H1 (cell line): ENCODE measurements around the gene ADGRL3. TPM values are rescaled to one million over a fixed set of nuclear protein-coding genes. Genes with fewer than 3 reads are reported as not detected.

ENCODE experiments used
- CTCF ChIA-PET: fragments of 300-600 bp; sonication (Branson Sonifier 250); formaldehyde crosslinking; loops from one replicate; lab custom pipeline; 2021; ENCODE audit not compliant: partially characterized antibody; lab: Charles Lee
- POLR2A ChIA-PET: fragments of 300-600 bp; sonication (Branson Sonifier 250); formaldehyde crosslinking; loops from one replicate; lab custom pipeline; 2021; ENCODE audit warnings: inconsistent platforms; ENCODE audit not compliant: partially characterized antibody; lab: Charles Lee
- DNase-seq, 2 experiments: peaks; one replicate each; pipeline versions ENCODE4 v3.0.0 to v3.0.0-alpha.2; 2010 to 2022; ENCODE audit warnings: low spot score in 2 of 2, low read depth in 1 of 2, mixed read lengths in 1 of 2
- FAIRE-seq: peaks from 2 replicates; lab custom pipeline; 2011; peaks lifted over from hg19 to GRCh38; lab: Jason Lieb, UNC
- H2AFZ ChIP-seq: 2 replicates; pipeline ENCODE4 v1.8.1; 2012; ENCODE audit warnings: low read length, inconsistent platforms
- H2AK5ac ChIP-seq: 2 replicates; pipeline ENCODE4 v1.6.1; 2013; ENCODE audit warnings: low read depth, low read length
- H2BK120ac ChIP-seq: replicated peaks from 2 replicates; pipeline ENCODE3; 2013; ENCODE audit warnings: low read depth, low read length, inconsistent platforms
- H2BK12ac ChIP-seq: 2 replicates; pipeline ENCODE4 v1.6.1; 2013; ENCODE audit warnings: low read depth, low read length
- H2BK15ac ChIP-seq: 2 replicates; pipeline ENCODE4 v1.6.1; 2013; ENCODE audit warnings: low read length
- H2BK20ac ChIP-seq: 2 replicates; pipeline ENCODE4 v1.6.1; 2013; ENCODE audit warnings: low read length
- H2BK5ac ChIP-seq: 2 replicates; pipeline ENCODE4 v1.6.1; 2013; ENCODE audit warnings: low read depth, low read length
- H3K14ac ChIP-seq: 2 replicates; pipeline ENCODE4 v1.6.1; 2013; ENCODE audit warnings: inconsistent platforms; ENCODE audit not compliant: insufficient read length
- H3K18ac ChIP-seq: 2 replicates; pipeline ENCODE4 v1.6.1; 2013; ENCODE audit warnings: low read length; ENCODE audit errors: extremely low read depth
- H3K23ac ChIP-seq: 2 replicates; pipeline ENCODE4 v1.6.1; 2013; ENCODE audit warnings: inconsistent platforms; ENCODE audit not compliant: insufficient read length
- H3K23me2 ChIP-seq: 2 replicates; pipeline ENCODE4 v1.6.1; 2013; ENCODE audit warnings: low read depth, low read length
- H3K27ac ChIP-seq: 2 replicates; pipeline ENCODE4 v1.6.1; 2011; ENCODE audit warnings: low read depth, low read length, inconsistent platforms
- H3K27me3 ChIP-seq, 4 experiments: replicated peaks in 1 of 4; 1 replicate in 1 of 4; 2 replicates in 3 of 4; pipeline versions ENCODE4 v1.6.1 to v1.8.1; 2011 to 2013; ENCODE audit warnings: low read length in 3 of 4, mild to moderate bottlenecking in 3 of 4, inconsistent platforms in 2 of 4, mixed read lengths in 2 of 4, moderate library complexity in 1 of 4; ENCODE audit not compliant: control insufficient read depth in 3 of 4, insufficient read depth in 3 of 4; ENCODE audit errors: extremely low read depth in 1 of 4
- H3K36me3 ChIP-seq, 4 experiments: 2 replicates each; pipeline versions ENCODE4 v1.6.1 to v1.8.1; 2011 to 2013; ENCODE audit warnings: mild to moderate bottlenecking in 4 of 4, low read length in 3 of 4, moderate library complexity in 2 of 4, control low read depth in 1 of 4, inconsistent platforms in 1 of 4; ENCODE audit not compliant: insufficient read depth in 4 of 4, control insufficient read depth in 2 of 4
- H3K4ac ChIP-seq: replicated peaks from 2 replicates; pipeline ENCODE3; 2013; ENCODE audit warnings: low read length, low read depth, mixed read lengths, inconsistent platforms; ENCODE audit not compliant: insufficient read length
- H3K4me1 ChIP-seq, 4 experiments: replicated peaks in 1 of 4; 1 replicate in 1 of 4; 2 replicates in 3 of 4; pipeline versions ENCODE4 v1.6.1 to v1.8.1; 2011 to 2013; ENCODE audit warnings: low read length in 3 of 4, inconsistent platforms in 2 of 4, mixed read lengths in 1 of 4; ENCODE audit not compliant: insufficient read depth in 4 of 4, control insufficient read depth in 3 of 4
- H3K4me2 ChIP-seq, 2 experiments: 2 replicates each; pipeline versions ENCODE4 v1.6.1 to v1.8.1; 2011 to 2013; ENCODE audit warnings: low read depth in 2 of 2, low read length in 2 of 2, control low read depth in 1 of 2, inconsistent platforms in 1 of 2, mild to moderate bottlenecking in 1 of 2; ENCODE audit not compliant: insufficient read depth in 1 of 2
- H3K4me3 ChIP-seq, 4 experiments: fragments of 200-600, 300-600 bp in 1 of 4; sonication (generic), shearing (Covaris generic), sonication (Bioruptor Twin) in 1 of 4; 2 replicates each; pipeline versions ENCODE4 v1.5.1 to v1.8.1; 2011 to 2016; ENCODE audit warnings: low read length in 4 of 4, low read depth in 3 of 4, control low read depth in 2 of 4, inconsistent platforms in 2 of 4, mild to moderate bottlenecking in 2 of 4, mixed read lengths in 1 of 4, moderate library complexity in 1 of 4; ENCODE audit not compliant: insufficient read depth in 2 of 4; ENCODE audit errors: extremely low read depth in 1 of 4
- H3K56ac ChIP-seq: replicated peaks from 2 replicates; pipeline ENCODE3; 2013; ENCODE audit warnings: low read depth, mild to moderate bottlenecking, mixed read lengths, low read length, inconsistent platforms; ENCODE audit not compliant: insufficient read length
- H3K79me1 ChIP-seq: 2 replicates; pipeline ENCODE4 v1.6.1; 2013; ENCODE audit warnings: low read depth, low read length, control low read depth
- H3K79me2 ChIP-seq, 2 experiments: 2 replicates each; pipeline versions ENCODE4 v1.6.1 to v1.8.1; 2012 to 2013; ENCODE audit warnings: low read length in 2 of 2, mild to moderate bottlenecking in 2 of 2, inconsistent platforms in 1 of 2; ENCODE audit not compliant: insufficient read depth in 2 of 2, control insufficient read depth in 1 of 2
- H3K9ac ChIP-seq, 4 experiments: replicated peaks in 1 of 4; 1 replicate in 1 of 4; 2 replicates in 3 of 4; pipeline versions ENCODE4 v1.6.1 to v1.8.1; 2011 to 2013; ENCODE audit warnings: low read depth in 3 of 4, low read length in 3 of 4, control low read depth in 2 of 4, mild to moderate bottlenecking in 2 of 4, moderate library complexity in 2 of 4, inconsistent platforms in 1 of 4; ENCODE audit errors: extremely low read depth in 1 of 4
- H3K9me3 ChIP-seq, 2 experiments: 2 replicates each; pipeline versions ENCODE4 v1.6.1 to v1.8.1; 2012 to 2013; ENCODE audit warnings: mild to moderate bottlenecking in 2 of 2, moderate library complexity in 2 of 2, control low read depth in 1 of 2, inconsistent platforms in 1 of 2, low read depth in 1 of 2, low read length in 1 of 2, mixed read lengths in 1 of 2; ENCODE audit not compliant: insufficient read depth in 2 of 2
- H4K20me1 ChIP-seq, 2 experiments: replicated peaks in 1 of 2; 2 replicates each; pipeline versions ENCODE3 to v1.8.1; 2011 to 2013; ENCODE audit warnings: inconsistent platforms in 2 of 2, low read length in 2 of 2, mild to moderate bottlenecking in 1 of 2; ENCODE audit not compliant: insufficient read depth in 2 of 2, control insufficient read depth in 1 of 2
- H4K5ac ChIP-seq: 2 replicates; pipeline ENCODE4 v1.6.1; 2013; ENCODE audit warnings: low read length, low read depth, mixed read lengths, inconsistent platforms; ENCODE audit not compliant: insufficient read length
- H4K8ac ChIP-seq: 2 replicates; pipeline ENCODE4 v1.8.0; 2013; ENCODE audit warnings: mild to moderate bottlenecking, moderate library complexity, low read length, inconsistent platforms; ENCODE audit not compliant: insufficient read depth; ENCODE audit errors: extremely low read depth
- H4K91ac ChIP-seq: replicated peaks from 2 replicates; pipeline ENCODE3; 2013; ENCODE audit warnings: low read length, mixed read lengths, inconsistent platforms; ENCODE audit not compliant: insufficient read length
- CTBP2 ChIP-seq: IDR thresholded peaks from 2 replicates; pipeline ENCODE4 v1.7.0; 2011; ENCODE audit warnings: borderline replicate concordance, mild to moderate bottlenecking, moderate library complexity, mixed read lengths, low read length; ENCODE audit not compliant: insufficient read depth, insufficient read length
- RAD21 ChIP-seq, 2 experiments: IDR thresholded peaks in 1 of 2; conservative IDR thresholded peaks in 1 of 2; 2 replicates each; pipeline ENCODE4 v1.6.1; 2011; ENCODE audit warnings: low read depth in 2 of 2, low read length in 2 of 2, improper control_type of control experiment in 1 of 2, inconsistent platforms in 1 of 2, mild to moderate bottlenecking in 1 of 2, moderate library complexity in 1 of 2
- polyA plus RNA-seq, 7 experiments: library from polyadenylated mRNA; depleted of rRNA in 3 of 7; stranded (reverse) in 5 of 7; unstranded in 2 of 7; fragments of >200 nt in 5 of 7; fragments of 200-250 nt in 2 of 7; gene quantifications; 1 replicate in 5 of 7; 2 replicates in 1 of 7; 4 replicates in 1 of 7; pipeline versions ENCODE4 v1.2.1 to v1.2.3, GENCODE V29; 2011 to 2013; ENCODE audit warnings: missing spikeins in 2 of 7, mixed read lengths in 2 of 7
- total RNA-seq: library from RNA; stranded (reverse); fragmentation: NEBNext Ultra II Directional; extraction: Animal tissue kit (Norgen Biotek cat#: 25700); gene quantifications from 2 replicates; pipeline ENCODE4 v1.2.1, GENCODE V29; 2021

The ADGRL3 gene
- total and polyA plus RNA-seq, 2 of the 8 experiments (the other 6 are each of a cell fraction or from before 2014, with no cell fraction given) = 6.6 to 13.0 TPM

DNA sequence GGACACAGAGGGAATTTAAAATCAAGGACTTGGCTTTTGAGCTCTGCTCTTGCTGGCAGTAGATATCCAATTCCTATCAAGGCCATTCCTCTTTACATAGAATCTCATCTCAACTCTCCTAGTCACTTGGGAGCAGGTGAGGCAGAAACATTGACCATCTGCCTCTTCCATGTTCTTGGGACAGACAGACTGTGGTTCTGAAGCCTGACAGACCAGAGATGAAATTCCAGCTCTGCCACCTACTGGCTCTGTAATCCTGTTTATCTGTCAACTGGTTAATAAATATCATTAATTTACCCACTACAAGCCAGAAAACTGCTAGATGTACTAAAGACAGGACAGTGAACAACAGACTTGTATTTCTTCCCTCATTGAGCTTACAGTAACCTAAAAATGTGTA is 300.8 kb downstream of the ADGRL3 start:
- Histone ChIP-seq H2BK5ac (no peak overlapping the region), H2AFZ (no peak overlapping the region), H4K8ac (no peak overlapping the region), H3K23me2 (no peaks in the 10 kb centered on the region), H3K9me3 (no peaks in the 10 kb centered on the region), H3K4me2 (no peak overlapping the region), H3K4ac (no peak overlapping the region), H3K36me3 (no peaks in the 10 kb centered on the region), H3K79me2 (no peaks in the 10 kb centered on the region), H3K14ac (no peak overlapping the region), H3K23ac (no peak overlapping the region), H2BK120ac (no peak overlapping the region), H3K27me3 (no peaks in the 10 kb centered on the region), H2AK5ac (no peak overlapping the region), H4K5ac (no peak overlapping the region), H2BK20ac (no peak overlapping the region), H3K4me1 (no peaks in the 10 kb centered on the region), H3K4me3 (no peak overlapping the region), H3K56ac (no peak overlapping the region), H3K79me1 (no peaks in the 10 kb centered on the region), H3K27ac (no peak overlapping the region), H3K9ac (no peak overlapping the region), H4K20me1 (no peaks in the 10 kb centered on the region), H2BK15ac (no peak overlapping the region), H4K91ac (no peak overlapping the region), H3K18ac (no peak overlapping the region), H2BK12ac (no peak overlapping the region)
- ChIA-PET POLR2A (interaction anchor here (1.1 kb wide), 1 partner anchor 300 kb away, joined by 3 read pairs; the partner anchor contains the start of gene ADGRL3), CTCF (interaction anchor here (0.7 to 2.9 kb wide), 4 partner anchors 16 to 536 kb away, joined by 3 to 7 read pairs (median 4); no protein-coding TSS in a partner anchor)
- FAIRE-seq (peak; percentile 36), DNase-seq (no peak)
- TF ChIP-seq RAD21 (IDR thresholded peaks at IDR 0.05 in 1 of 2, conservative IDR thresholded peaks at IDR 0.05 in 1 of 2; ENCODE audit: low read depth in 2 of 2, low read length in 2 of 2) (peak; percentile 36 to 52), CTBP2 (no peak)
